Endothelial cell of umbilical vein (primary cell): ENCODE results near the gene MAST4.

Experiments used
- CTCF ChIP-seq, 2 donors: IDR thresholded peaks; 1 replicate in 1 of 2; 2 replicates in 1 of 2; pipeline ENCODE4 v1.5.1; 2011; ENCODE audit warnings: low read length in 2 of 2, mild to moderate bottlenecking in 2 of 2, moderate library complexity in 2 of 2, control low read depth in 1 of 2, inconsistent platforms in 1 of 2, low read depth in 1 of 2; ENCODE audit not compliant: insufficient read depth in 1 of 2; ENCODE audit errors: extremely low read depth in 1 of 2
- EZH2 ChIP-seq: IDR thresholded peaks from 2 replicates; pipeline ENCODE4 v1.6.1; 2012; ENCODE audit warnings: borderline replicate concordance, low read depth, mild to moderate bottlenecking, moderate library complexity, low read length, inconsistent platforms; ENCODE audit not compliant: severe bottlenecking
- JUN ChIP-seq: IDR thresholded peaks from 2 replicates; pipeline ENCODE4 v1.6.1; 2011; ENCODE audit warnings: borderline replicate concordance, low read depth; ENCODE audit not compliant: insufficient read length, insufficient read depth
- MYC ChIP-seq: IDR thresholded peaks from one replicate; pipeline ENCODE4 v1.6.1; 2011; ENCODE audit warnings: mild to moderate bottlenecking, low read depth, low read length
- POLR2A ChIP-seq: IDR thresholded peaks from 2 replicates; pipeline ENCODE4 v1.6.1; 2012; ENCODE audit warnings: low read depth, mild to moderate bottlenecking, control low read depth, low read length
- POLR2AphosphoS5 ChIP-seq: IDR thresholded peaks from 2 replicates; pipeline ENCODE4 v1.6.1; 2012; ENCODE audit warnings: low read depth, mild to moderate bottlenecking, control low read depth, low read length, moderate library complexity; ENCODE audit not compliant: insufficient read depth

GRCh38 chr5:67042176-67043003, 446.2 kb downstream of the MAST4 start:
- TF ChIP-seq CTCF (IDR thresholded peaks at IDR 0.05; ENCODE audit: extremely low read depth in 1 of 2, insufficient read depth in 1 of 2, low read depth in 1 of 2, low read length in 2 of 2), result no peak
- no peak for TF ChIP-seq POLR2A
- no peak for TF ChIP-seq EZH2
- TF ChIP-seq POLR2AphosphoS5, result no peak
- TF ChIP-seq MYC, result no peak
- no peak for TF ChIP-seq JUN
